T-helper 1 cell (primary cell): Measurements from ENCODE around the gene INPP5A.

Source experiments
- DNase-seq, 5 donors: peaks; one replicate each; pipeline ENCODE4 v3.0.0-alpha.2; 2012 to 2020

INPP5A gene

DNA sequence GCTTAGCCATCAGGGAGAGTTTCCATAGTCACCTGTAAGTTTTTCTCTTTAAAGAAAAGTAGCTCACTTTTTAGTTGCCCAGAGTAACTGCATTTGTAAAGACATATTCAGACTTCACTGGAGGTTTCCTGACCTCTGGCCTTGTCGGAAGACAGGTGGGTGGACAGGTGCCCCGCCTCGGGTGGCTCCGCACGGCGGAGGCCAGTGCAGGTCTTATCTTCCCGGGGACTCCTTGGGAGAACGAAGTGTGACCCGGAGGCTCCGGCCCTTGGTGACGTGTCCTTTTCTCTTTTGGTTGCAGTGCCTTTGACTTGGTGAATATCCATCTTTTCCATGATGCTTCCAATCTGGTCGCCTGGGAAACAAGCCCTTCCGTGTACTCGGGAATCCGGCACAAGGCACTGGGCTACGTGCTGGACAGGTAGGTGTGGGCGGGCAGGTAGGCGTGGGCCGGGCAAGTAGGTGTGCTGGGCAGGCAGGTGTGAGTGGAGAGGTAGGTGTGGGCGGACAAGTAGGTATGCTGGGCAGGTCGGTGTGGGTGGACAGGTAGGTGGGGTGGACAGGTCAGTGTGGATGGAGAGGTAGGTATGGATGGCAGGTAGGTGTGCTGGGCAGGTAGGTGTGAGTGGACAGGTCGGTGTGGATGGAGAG, 172.6 kb downstream of the INPP5A start:
- peak in 1 of 5 donors; percentile 4 for DNase-seq

DNA sequence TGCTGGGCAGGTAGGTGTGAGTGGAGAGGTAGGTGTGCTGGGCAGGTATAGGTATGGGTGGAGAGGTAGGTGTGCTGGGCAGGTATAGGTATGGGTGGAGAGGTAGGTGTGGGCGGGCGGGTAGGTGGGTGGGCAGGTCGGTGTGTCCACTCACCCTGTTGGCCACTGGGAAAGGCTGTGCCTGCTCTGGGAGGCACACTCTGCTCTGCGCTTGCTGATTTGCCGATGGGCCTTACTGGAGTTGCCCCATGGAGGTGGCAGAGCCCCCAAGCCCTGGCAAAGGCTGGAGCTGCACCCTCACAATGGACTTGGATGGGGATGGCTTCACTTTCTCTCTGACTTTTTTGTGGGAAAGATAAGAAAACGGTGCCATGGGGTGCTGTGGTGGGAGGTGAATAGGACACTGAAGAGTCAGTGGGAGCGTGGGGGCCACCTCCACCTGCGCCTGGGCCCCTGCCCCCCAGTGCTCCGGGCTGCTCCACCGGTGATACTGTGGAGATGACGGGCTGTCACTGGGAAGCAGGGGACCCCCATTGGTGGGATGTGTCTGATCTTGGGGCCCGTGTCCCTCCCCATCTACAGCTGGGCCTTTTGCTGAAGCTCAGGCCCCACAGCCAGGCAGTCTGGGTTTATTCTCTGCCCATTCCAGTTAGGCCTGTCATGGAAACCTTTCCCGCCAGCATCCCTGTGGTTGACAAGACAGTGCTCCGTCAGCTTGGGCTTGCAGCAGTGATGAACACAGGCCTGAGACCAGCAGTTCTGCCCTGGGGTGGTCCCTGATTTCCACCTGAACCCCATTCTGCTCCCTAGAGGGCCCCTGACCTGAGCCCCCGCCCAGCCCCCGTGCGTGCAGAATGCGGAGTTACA, 173.4 kb downstream of the INPP5A start:
- peak in 1 of 5 donors; percentile 3 for DNase-seq

DNA sequence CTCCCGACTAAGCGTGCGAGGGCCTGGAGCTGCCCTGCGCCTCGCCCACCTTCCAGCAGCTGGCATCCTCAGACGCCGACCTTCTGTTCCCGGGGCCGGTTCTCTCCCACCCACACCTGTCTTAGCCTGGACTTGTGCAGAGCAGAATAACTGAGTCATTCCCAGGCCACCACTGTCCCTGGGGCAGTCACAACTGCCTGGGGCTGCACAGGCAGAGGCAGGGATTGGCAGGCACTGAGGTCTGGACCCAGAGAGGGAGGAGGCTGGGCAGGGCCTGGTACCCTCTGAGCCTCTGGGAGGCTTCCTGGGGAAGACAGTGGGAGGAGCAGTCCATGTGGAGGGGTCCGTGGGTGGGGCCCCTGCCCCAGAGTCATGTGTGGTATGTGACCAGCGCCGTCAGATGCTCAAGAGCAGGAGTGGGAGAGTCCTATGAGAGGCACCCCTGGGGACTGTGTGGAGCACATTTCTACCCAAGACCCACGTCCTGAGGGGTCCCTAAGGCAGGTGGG, 174.1 kb downstream of the INPP5A start:
- no peak for DNase-seq

DNA sequence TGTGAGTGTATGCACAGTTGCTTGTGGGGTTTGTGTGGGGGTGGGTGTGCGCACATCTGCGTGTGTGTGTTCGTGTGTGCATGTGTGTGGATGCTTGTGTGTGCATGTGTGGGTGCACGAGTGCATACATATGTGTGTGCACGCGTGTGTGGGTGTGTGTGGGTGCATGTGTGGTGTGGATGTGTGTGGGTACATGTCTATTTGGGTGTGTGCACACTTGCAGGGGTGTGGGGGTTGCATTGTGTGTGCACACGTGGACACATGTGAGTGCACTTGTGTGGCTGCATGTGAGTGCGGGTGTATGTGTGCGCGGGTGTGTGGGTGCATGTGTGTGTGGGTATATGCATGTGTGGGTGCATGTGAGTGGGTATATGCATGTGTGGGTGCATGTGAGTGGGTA, 174.7 kb downstream of the INPP5A start:
- no peak for DNase-seq

DNA sequence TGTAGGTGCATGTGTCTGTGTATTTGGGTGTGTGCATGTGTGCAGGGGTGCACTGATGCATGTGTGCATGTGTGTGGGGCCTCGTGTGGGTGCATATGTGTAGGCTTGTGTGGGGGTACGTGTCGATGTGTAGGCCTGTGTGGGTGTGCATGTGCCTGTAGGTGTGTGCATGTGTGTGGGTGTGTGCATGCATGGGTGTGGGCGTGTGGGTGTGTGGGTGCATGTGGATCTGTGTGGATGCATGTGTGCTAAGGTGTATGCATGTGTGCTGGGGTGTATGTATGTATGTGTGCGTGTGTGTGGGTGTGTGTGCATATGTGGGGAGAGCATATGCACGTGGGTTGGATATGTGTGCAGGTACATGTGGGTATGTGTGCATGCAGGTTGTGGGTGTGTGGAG, 175.2 kb downstream of the INPP5A start:
- DNase-seq: no peak

DNA sequence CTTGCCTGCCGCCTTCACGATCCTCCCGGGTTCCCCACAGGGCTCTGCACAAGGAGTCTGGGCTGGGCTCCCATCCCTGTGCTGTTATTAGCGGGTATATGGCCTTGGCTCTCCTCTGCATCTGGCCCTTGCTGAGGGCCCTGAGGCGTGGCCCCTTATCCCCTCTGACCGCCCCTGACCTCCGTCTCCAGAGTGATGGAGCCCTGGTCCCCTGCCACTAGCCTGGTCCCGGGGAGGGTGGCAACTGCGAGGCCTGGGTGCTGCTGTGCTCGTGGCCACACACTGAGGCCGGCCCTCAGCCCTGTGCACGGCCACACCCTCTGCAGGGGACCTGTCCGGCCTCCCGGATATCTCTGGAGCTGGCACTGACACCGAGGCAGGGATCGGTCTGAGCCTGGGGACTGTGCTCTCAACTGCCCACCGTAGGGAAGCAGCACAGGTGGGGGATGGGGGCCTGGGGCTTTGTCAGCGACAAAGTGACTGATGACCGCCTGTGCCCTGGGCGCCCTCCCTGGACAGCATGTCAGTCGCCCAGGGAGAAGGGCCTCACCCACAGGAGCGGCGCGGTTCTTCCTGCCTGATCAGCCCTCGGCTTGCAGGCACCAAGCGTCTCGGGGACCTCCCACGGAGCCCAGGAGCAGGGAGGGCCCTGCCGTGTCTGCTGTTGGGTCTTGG, 176.0 kb downstream of the INPP5A start:
- DNase-seq: peak in 1 of 5 donors; percentile 3

DNA sequence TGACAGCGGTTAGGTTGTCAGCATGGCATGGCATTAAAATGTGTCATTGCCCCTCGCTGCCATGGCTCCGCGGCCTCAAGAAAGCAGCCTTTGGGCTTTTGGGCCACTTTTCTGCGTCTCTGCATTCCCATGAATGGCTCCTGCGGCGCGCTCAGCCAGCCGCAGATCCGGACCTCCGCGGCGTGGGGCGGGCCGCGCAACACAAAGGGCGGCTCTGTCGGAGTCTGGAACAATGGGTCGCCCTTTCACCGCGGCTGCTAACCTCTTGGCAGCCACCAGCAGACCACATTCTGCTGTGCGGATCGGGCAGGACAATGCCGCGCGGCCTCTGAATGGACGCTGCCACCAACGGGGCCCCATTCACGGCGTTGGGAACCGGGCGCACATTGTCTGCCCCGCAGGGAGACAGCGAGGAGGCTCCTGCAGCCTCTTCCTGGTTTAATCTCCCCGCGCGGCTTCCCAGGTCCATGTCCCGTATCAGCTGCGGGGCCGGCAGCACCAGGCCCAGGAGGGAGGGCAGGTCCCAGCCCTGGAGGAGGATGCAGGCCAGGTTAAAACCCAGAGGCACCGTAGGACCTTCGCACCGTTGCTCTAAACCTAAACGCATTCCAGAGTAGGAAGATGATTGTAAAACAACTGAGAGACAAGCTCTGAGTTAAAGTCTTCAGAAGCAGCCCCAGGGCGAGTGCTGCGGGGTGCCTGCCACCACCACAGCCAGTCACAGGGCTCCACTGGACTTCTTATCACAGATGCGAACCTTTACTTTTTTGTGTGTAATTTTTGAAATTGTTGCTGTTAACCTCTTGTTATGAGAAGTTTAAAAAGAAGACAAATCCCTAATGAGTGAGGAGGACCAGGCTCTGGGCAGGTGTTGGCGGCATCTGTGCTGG, 176.8 kb downstream of the INPP5A start:
- DNase-seq: peak in 1 of 5 donors; percentile 4

DNA sequence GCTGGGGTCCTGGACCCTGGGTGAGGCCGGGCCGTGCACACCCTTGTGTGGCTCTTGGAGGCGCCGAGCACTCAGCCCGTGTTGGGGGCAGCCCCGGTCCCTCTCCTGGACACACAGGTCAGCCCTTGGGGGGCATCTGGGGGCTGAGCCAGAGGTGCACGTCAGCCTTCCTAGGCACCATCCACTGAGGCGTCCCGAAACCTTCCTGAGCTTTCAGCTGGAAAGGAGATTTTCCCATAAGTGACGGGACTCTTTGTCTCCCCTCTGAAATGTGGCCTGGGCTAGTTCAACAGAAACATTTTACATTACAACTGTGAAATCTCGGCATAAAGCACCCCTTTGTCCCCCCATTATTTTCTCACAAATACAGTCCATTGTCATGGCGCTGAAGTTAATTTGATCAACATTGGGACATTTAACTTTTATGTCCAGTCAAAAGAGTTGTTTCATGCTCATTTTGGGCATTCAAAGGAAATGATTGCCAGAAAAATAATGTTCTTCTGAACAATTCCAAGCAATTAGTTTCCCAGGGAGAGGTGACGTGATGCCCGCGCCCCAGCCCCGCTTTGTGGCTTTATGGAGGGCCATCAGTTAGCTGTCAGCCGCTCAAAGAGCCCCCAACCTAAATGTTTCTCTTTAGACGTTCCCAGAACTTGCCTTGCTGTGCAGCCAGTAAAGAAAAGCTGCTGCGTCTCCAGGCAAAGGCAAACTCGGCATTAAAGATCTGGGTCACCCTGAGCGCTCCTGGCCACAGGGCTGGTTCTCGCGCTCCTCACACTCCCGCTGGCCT, 177.6 kb downstream of the INPP5A start:
- no peak for DNase-seq

DNA sequence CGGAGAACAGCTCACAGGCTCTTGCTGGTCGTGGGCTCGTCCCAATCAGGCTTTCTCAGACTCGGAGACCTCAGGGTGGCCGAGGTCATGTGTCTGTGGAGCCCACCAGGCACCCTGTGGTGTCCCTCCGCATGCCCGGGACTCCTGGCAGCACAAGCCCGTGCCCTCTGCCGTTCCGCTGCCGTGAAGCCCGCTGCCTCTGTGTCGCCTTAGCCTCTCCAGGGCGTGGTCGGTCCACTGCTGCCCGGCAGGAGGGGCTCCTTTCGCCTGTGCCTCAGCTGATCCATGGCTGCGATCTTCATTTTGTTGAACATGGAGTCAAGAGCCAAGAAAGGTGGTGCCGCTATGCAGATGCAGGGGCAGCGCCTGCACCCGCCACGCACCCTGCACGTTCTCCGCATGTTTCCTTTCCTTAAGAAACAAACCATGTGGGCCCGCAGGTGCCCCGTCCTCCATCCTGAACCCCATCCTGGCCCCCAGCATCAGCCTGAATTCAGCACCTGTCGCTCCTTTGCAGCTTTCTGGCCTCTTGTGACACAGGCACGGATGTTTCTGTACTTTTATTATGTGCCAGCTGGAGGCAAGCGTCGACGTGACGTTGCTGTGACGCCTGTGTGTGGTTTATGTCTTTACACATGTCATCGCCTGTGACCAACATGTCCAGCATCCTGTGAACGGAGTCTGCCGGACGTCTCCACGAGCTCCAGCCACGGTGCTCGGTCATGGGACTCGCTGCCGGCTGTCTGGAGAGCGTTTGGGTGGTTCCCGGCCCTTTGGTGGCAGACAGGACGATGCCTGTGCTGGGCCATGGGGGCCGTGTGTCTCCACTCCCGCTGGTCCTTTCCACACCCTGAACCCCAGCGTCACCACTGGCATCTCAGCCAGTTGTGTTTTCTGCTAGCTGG, 178.4 kb downstream of the INPP5A start:
- peak in 1 of 5 donors; percentile 4 for DNase-seq

DNA sequence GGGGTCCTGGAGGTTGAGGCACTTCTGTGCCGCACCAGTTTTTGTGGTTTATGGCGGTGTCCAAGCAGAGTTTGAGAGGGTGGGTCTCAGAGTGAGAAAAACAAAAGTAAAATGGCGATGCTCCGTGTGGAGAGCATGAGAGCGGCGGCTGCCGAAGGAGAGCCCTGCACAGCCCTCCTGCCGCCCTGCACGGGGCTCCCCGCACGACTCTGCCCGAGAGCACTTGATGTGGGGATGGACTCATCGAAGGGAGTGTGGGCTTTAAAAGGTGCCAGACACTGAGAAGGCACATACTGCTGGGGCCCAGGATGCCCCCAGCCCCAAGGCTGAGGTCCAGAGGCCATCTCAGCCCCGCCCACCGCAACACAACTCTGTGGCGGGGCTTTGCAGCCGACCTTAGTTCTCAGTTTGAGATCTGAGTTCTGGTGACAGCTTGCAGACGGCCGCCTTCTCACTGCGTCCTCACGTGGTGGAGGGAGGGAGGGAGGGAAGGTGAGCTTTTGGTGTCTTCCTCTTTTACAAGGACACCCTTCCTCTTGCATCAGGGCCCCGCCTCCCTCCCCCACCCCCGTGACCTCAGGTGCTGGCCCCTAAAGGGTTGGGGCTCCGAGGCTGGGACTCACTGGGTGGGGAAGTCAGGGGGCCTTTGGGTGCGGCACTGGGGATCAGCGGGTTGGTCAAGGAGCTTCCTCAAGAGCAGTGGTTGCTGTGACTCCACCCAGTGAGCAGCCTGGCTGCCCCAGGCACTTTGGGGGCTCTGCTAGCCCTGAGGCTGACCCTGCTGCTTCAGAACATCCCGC, 179.3 kb downstream of the INPP5A start:
- DNase-seq: peak in 1 of 5 donors; percentile 5

DNA sequence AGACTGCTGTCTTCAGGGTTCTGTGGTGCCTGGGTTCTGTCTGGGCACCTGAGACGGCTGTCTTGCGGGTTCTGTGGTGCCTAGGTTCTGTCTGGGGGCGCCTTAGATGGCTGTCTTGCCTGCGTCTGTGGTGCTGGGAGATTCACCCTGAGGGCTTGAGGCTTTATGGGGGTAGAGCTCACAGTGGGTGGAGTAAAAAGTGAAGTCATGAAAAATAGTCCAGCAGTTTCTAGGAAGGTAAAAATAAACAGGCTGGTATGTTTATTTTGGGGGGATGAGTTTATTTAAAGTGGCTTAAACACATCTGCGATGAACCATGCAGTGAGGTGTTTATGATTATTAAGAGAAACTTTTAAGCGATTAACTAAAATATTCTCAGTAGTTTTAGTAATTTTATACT, 184.1 kb downstream of the INPP5A start:
- DNase-seq: no peak

DNA sequence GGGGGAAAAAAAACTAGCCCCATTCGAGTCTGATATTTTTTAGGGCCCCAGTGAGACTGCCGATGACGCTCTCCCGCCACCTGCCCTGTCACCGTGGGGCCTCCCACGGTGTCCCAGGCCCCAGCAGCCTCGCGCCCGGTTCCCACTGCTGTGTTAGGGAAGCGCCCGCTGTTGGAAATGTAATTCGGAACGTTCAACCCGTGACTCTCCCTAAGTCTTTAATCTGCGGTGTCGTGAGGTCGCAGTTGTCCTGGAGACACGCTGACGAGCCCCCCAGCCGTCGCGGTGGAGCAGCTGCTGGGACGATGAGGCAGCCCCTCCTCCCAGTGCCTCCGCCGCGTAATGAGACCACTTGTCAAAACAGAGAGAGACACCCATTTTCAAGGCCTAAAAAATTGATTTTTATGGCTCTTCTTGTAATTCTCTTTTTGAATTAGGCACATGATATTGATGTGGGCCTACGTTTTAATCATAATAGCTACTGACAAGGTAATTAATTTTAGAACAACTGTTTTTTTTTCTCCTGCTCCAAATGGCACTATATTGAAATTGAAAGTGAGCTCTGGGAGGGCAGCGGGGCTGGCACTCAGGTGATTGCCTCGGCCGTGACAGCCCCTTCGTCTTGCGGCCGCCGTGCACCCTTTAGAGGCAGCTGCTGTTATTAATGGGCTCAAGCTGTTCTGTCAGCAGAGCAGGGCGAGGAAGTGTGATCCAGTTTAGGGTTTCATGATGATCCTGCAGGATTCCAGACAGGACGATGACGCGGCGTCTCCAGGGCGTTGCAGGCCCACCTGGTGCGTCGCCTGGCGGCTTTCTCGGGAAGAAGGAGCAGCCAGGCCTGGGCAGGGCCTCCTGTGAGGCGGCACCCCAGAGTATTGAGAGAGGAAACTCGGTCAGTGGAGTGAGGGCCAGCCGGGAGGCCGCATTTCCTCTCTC, 185.1 kb downstream of the INPP5A start:
- no peak for DNase-seq

DNA sequence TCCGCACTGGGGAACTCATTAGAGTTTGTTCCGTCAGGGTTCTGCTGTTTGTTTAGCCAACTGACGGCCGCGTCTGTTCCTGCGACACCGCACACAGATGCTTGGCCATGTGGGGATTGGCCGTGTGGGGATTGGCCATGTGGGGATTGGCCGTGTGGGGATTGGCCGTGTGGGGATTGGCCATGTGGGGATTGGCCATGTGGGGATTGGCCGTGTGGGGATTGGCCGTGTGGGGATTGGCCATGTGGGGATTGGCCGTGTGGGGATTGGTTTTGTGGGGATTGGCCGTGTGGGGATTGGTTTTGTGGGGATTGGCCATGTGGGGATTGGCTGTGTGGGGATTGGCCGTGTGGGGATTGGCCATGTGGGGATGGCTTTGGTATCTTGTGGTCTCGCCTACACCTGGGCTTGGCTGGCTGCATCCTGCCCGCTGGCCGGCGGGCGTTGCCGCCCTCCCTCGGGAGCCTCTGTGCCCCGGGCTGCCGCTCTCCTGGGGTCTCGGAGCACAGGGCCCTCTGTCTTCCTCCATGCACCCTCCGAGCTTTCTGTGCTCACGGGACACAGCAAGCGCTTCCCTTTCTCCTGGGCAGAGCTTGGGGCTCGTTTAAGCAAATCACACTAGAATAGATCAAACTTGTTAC, 185.9 kb downstream of the INPP5A start:
- DNase-seq: no peak

DNA sequence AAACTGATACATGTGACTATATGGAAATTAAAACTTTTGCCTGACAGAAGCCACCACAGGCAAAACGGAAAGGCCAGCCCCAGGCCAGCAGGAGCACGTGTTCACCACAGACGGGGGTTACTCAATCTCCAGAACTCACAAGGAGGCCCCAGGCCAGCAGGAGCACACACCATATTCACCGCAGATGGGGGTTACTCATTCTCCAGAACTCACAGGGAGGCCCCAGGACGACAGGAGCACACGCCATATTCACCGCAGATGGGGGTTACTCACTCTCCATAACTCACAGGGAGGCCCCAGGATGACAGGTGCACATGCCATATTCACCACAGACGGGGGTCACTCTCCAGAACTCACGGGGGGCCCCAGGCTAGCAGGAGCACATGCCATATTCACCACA, 186.9 kb downstream of the INPP5A start:
- no peak for DNase-seq

DNA sequence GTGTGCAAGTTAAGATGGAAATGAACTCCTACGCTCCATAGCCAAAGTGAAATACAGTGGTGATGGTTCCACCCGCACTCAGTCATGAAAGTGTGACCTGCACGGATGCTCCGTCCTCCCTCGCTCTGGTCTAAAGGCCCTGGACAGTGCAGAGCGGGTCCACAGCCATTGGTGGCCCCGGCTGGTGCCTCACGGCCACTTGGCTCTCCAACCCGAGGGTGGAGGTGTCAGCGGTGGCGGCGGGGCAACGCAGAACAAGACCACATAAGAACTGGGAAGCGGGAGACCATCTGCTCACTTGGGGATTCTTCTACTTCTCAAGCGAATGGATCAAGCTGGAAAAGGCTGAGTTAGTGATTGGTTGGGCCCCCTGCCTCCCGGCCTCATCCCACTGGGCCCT, 187.6 kb downstream of the INPP5A start:
- no peak for DNase-seq

DNA sequence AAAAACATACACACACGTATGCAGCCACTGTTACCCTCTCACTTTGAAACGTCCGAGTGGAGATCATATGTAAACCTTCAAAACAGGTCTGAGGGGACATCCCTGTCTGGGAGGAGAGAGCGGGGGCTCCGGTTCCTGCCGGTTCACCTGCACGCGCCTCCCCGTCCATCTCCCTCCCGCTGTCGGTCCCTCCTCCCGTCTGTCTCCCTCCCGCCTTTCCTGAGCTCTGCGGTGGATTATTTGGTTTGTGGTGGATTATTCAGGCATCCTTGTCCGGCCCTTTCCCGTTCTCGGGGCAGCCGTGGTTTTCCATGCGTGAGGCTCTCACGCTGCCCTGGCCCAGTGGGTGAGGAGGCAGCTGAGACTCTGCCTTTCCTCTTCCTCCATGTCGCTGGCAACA, 188.6 kb downstream of the INPP5A start:
- DNase-seq: no peak

DNA sequence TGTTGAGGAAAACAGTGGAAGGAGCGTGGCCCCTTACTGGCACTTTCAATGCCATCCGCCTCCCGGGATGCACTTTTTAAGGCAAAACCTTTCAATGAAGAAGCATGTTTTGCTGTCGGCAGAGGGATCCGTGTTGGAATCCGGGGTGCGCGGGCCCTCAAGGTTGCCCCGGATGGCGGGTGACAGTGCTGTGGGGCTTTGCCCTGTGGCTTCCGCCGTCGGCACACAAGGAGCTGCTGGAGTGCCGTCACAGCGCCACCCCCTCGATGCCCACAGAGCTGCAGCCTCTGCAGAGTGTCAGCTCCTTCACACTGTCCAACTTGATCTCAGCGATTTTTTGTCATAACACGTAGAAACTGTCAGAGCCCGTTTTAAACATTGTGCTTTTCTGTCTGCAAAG, 189.4 kb downstream of the INPP5A start:
- no peak for DNase-seq

DNA sequence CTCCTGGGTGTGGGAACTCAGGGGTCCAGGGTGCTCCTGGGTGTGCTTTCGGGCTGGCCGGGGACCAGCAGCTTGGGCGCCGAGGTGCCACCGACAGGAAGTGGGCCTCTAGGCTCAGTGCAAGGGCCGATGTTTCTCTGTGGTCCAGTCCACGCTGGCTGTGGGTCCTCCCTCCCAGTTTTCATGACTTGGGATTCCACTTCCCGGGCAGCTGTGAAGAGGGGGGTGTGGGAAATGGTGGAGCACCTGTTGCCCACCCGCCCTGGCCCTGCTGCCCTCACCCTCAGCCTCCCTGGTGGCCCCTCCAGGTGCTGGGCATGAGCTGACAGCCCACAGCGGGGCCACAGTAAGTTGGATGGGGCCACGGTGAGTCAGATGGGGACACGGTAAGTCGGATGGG, 189.8 kb downstream of the INPP5A start:
- DNase-seq: no peak
